SU-DHL-6 (cell line): ENCODE data around the gene UBR3.

Experiments used
- CTCF ChIP-seq: fragments of 200-600 bp; sonication (generic); IDR thresholded peaks from one replicate; pipeline ENCODE4 v1.5.1; 2017; ENCODE audit warnings: antibody characterized with exemption, mild to moderate bottlenecking, low read length, moderate library complexity; ENCODE audit not compliant: insufficient read depth, poor library complexity, severe bottlenecking
- EZH2phosphoT487 ChIP-seq: fragments of 200-600 bp; sonication (generic), shearing (Covaris generic); conservative IDR thresholded peaks from 2 replicates; pipeline ENCODE4 v1.6.1; 2018; ENCODE audit warnings: mild to moderate bottlenecking, antibody characterized with exemption, low read length, moderate library complexity, mixed read lengths

- TF ChIP-seq CTCF (no peak), EZH2phosphoT487 (no peak)
Observed at GRCh38 chr2:169916623-169917022, 89.4 kb downstream of the UBR3 start.
